Measurements from ENCODE around the gene RPL31.

RPL31 gene

GRCh38 chr2:101023327-101024107 is 21.4 kb downstream of the RPL31 start:
- Histone ChIP-seq H3K27ac (no peak overlapping the region), H3K4me3 (ENCODE audit: low read depth, low read length) (no peak overlapping the region), H3K36me3 (replicated peaks) (no peaks in the 10 kb centered on the region), H3K27me3 (replicated peaks) (no peaks in the 10 kb centered on the region)
- TF ChIP-seq, protein P1, sequence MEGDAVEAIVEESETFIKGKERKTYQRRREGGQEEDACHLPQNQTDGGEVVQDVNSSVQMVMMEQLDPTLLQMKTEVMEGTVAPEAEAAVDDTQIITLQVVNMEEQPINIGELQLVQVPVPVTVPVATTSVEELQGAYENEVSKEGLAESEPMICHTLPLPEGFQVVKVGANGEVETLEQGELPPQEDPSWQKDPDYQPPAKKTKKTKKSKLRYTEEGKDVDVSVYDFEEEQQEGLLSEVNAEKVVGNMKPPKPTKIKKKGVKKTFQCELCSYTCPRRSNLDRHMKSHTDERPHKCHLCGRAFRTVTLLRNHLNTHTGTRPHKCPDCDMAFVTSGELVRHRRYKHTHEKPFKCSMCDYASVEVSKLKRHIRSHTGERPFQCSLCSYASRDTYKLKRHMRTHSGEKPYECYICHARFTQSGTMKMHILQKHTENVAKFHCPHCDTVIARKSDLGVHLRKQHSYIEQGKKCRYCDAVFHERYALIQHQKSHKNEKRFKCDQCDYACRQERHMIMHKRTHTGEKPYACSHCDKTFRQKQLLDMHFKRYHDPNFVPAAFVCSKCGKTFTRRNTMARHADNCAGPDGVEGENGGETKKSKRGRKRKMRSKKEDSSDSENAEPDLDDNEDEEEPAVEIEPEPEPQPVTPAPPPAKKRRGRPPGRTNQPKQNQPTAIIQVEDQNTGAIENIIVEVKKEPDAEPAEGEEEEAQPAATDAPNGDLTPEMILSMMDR (IDR thresholded peaks at IDR 0.05; ENCODE audit: low read depth, low read length, missing control alignments), result no peak
- no peak for DNase-seq
- in situ Hi-C loops (cut with HindIII; ENCODE audit: low pct_ligation_motif_present, low sequenced_read_pairs), result no loop called here

DNA sequence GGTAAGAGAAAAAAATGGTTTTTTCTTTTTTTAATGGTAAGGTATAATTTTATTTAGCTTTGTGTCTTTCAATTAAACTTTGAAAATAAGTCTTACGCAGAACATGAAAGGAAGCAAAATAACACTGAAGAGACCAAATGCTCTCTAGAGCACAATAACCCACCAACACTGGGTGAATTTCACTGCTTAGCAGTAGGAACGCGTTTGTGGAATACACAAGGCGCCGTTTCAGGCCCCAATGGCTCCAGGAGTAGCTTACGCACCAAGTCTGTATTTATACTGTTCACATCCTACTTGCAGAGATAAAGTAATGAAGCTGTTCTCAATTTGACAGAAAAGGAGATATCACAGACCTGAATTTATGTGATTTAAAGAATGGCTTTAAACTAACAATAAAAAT is 23.5 kb downstream of the RPL31 start:
- no peaks in the 10 kb centered on the region for H3K27me3 ChIP-seq (replicated peaks)
- no peaks in the 10 kb centered on the region for H3K36me3 ChIP-seq (replicated peaks)

GRCh38 chr2:101026253-101026701 is 24.2 kb downstream of the RPL31 start:
- in situ Hi-C loops (cut with HindIII; ENCODE audit: low pct_ligation_motif_present, low sequenced_read_pairs), result loop anchor here (25.0 kb wide), 1 partner anchor 186 kb away; no protein-coding TSS in a partner anchor
- TF ChIP-seq, protein P1 (IDR thresholded peaks at IDR 0.05; ENCODE audit: low read depth, low read length, missing control alignments), result no peak
- Histone ChIP-seq H3K27me3 (replicated peaks) (no peaks in the 10 kb centered on the region), H3K27ac (no peak overlapping the region), H3K4me3 (ENCODE audit: low read depth, low read length) (no peak overlapping the region), H3K36me3 (replicated peaks) (no peaks in the 10 kb centered on the region)
- DNase-seq, result no peak

More for the DNA sequence above, 23.5 kb downstream of the RPL31 start:
- in situ Hi-C loops (cut with HindIII; ENCODE audit: low pct_ligation_motif_present, low sequenced_read_pairs), result loop anchor here (25.0 kb wide), 1 partner anchor 187 kb away; no protein-coding TSS in a partner anchor
- DNase-seq, result no peak
- Histone ChIP-seq H3K4me3 (ENCODE audit: low read depth, low read length) (no peak overlapping the region), H3K27ac (no peak overlapping the region)
- TF ChIP-seq, protein P1 (IDR thresholded peaks at IDR 0.05; ENCODE audit: low read depth, low read length, missing control alignments), result no peak

GRCh38 chr2:101026923-101027469 is 24.9 kb downstream of the RPL31 start:
- no peak for DNase-seq
- Histone ChIP-seq H3K27ac (no peak overlapping the region), H3K4me3 (ENCODE audit: low read depth, low read length) (no peak overlapping the region), H3K27me3 (replicated peaks) (no peaks in the 10 kb centered on the region), H3K36me3 (replicated peaks) (no peaks in the 10 kb centered on the region)
- in situ Hi-C loops (cut with HindIII; ENCODE audit: low pct_ligation_motif_present, low sequenced_read_pairs), result loop anchor here (25.0 kb wide), 1 partner anchor 185 kb away; no protein-coding TSS in a partner anchor
- TF ChIP-seq, protein P1 (IDR thresholded peaks at IDR 0.05; ENCODE audit: low read depth, low read length, missing control alignments), result no peak

DNA sequence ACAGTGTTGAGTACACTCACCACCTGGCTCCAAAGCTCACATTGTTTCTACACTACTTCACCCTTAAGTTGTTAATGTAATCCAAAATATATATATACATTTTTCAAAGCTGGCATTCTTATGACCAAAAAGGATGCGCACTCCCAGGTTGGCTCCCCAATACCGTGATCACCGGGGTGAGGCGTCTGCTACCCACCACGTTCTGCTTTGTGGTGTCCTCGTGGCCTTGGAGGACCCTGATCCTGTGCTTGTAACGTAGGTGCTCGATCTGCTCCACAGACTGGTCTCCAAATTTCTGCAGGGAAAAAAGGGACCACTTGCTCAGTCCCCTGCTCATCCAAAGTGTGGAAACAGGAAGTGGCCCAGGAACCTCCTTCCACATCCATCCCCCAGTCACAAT is 25.8 kb downstream of the RPL31 start:
- Histone ChIP-seq H3K4me3 (ENCODE audit: low read depth, low read length) (no peak overlapping the region), H3K36me3 (replicated peaks) (no peaks in the 10 kb centered on the region), H3K27me3 (replicated peaks) (no peaks in the 10 kb centered on the region), H3K27ac (no peak overlapping the region)
- in situ Hi-C loops (cut with HindIII; ENCODE audit: low pct_ligation_motif_present, low sequenced_read_pairs), result loop anchor here (25.0 kb wide), 1 partner anchor 184 kb away; no protein-coding TSS in a partner anchor
- TF ChIP-seq, protein P1 (IDR thresholded peaks at IDR 0.05; ENCODE audit: low read depth, low read length, missing control alignments), result no peak
- no peak for DNase-seq
